Activated CD4-positive, alpha-beta T cell treated with anti-CD3 and anti-CD28 coated beads, Interleukin-2, amount 50 U/mL, for 4 hours (primary cell): ENCODE data around the gene SEMG2.

Experiments used
- DNase-seq, 2 experiments: peaks; one replicate each; pipeline ENCODE4 v3.0.0-alpha.2; 2020

The SEMG2 gene, protein sequence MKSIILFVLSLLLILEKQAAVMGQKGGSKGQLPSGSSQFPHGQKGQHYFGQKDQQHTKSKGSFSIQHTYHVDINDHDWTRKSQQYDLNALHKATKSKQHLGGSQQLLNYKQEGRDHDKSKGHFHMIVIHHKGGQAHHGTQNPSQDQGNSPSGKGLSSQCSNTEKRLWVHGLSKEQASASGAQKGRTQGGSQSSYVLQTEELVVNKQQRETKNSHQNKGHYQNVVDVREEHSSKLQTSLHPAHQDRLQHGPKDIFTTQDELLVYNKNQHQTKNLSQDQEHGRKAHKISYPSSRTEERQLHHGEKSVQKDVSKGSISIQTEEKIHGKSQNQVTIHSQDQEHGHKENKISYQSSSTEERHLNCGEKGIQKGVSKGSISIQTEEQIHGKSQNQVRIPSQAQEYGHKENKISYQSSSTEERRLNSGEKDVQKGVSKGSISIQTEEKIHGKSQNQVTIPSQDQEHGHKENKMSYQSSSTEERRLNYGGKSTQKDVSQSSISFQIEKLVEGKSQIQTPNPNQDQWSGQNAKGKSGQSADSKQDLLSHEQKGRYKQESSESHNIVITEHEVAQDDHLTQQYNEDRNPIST

DNA sequence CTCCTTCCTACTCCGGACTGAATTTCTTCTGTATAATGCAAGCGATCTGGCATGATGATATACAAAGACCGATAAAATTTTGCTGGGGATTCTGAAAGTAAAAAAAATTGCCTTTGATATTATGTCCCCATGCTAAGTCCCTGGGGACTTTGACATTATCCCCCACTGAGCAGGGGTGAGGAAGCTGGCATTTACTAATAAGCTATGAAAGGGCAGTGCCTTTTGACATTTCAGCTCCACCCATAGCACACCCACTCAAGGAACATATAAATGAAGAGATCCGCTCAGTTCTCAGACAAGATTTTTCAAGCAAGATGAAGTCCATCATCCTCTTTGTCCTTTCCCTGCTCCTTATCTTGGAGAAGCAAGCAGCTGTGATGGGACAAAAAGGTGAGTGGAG is at the start of gene SEMG2:
TSS of gene SEMG2 (plus strand) at position 298 of the 400 bp plus-strand sequence. CDS start at position 315, 17 bp downstream.
- no peak for DNase-seq

DNA sequence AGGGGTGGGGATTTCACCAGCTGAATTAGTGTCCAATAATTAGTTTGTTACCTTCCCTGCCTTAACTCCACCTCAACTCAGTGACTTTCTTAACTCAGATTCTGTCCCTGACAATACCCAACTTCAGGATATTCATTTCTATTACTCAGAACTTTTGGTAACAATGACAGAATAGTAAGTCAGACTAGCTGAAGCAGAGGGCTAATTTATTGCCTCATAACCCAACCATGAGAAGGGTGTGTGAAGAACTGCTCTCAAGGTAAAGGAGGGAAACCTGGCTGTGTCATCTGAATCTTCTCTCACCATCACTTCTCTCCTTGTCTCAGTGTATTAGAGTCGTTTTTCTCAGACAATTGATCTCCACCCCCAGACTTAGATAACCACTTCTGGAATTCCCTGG is 47.7 kb upstream of the SEMG2 start:
- no peak for DNase-seq

DNA sequence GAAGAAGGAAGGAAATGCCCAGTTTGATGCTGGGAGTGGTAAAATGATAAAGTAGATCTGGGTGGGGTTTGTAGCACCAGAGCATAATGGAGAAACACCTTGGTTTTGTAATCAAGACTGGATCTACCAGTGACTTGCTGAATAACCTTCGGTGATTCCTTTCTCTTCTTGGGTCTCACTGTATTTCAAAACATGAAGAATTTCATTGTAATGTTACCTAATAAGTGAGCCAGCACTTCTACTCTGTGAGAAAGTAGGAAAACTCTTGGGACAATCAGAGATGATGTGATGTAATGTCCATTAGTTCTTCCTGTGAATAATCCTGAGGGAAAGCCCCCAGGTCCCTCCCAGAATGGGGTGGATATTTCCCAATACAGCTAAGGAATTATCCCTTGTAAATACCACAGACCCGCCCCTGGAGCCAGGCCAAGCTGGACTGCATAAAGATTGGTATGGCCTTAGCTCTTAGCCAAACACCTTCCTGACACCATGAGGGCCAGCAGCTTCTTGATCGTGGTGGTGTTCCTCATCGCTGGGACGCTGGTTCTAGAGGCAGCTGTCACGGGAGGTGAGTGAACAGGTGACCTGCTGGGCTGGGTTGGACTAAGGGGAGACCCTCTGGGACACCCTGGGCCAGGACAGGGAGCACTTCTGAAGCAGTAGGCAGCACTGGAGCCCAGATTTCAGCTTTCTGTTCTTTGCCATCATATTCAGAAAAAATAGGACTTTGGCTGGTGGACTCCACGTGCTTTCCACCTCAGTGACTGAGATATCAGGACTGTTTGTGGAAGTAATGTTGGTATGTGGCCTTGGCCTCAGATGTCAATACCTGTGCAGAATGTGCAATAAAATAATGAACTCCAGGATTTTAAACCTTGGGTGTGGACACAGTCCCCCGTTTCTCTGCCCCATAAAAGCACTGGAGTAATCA is 46.5 kb upstream of the SEMG2 start, which contains the start of gene PI3:
TSS of gene PI3 (plus strand) at position 469 of the 931 bp plus-strand sequence. CDS start at position 490, 21 bp downstream.
- DNase-seq, result no peak

DNA sequence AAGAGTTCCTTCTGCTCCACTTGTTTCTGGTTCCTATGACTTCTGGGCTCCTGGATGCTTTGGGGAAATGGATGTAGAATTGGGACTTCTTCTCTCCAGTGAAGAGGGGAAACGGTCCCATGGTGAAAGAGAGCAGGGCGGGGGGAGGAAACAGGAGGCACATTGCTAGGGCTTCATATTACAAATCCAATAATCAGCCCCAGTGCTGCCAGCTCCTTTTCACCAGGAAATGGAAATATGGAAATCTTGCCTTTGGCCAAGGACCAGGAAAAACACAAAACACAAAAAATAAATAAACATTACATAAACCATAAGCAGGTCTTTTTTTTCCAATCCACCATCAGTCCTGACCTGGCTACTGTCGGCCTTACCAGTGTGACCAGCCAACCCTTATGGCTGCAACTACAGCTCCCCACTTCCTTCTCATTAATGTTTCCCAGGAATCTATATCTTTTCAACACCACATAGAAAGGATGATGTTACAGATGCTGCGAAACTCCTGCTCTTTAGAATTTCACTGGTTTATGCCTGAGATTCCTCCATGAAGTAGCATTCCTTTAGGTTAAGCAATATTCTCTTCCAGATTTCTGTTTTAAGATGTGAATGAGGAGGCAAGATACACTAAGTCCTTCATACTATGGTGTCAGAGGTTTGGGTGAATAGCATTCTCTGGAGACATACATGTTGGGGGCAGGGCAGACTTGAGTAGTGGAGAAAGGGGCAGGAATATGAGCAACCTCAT is 44.5 kb upstream of the SEMG2 start:
- no peak for DNase-seq

DNA sequence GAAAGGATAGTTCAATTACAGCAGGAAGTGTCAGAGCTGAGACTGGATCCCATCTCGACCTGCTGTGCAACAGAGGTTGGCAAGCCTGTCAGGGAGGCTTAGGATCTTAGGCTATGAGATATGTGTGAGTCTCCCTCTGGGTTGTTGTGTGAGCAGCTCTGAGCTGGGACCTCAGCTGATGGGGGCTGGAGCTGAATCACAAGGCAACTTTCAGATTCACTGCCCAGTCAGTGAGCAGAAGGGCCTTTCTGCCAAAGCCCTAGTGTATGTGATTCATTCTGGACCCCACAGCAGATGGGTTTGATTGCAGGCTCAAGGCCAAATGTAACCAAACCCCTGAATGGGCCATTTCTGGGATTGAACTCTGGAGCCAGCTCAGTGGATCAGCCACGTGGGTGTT is 42.0 kb upstream of the SEMG2 start:
- no peak for DNase-seq

DNA sequence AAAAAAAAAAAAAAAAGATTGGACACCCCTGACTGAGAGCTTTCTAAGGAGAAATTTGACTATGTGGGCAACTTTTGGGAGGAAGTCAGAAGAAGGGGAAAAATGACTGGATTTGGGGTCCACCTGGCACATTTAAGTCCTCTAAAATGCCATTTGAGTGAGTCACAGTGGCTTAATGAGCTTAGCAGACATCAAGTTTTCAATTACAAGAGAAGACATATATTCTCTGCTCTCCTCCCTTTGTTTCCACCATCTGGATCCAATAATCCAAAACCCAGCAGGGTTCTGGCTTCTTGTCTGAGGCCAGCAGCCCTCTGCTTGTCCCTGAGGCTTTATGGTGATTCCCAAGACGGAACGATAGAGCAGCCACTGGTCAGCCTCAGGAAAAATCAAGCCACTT is 39.5 kb upstream of the SEMG2 start:
- DNase-seq, result no peak

DNA sequence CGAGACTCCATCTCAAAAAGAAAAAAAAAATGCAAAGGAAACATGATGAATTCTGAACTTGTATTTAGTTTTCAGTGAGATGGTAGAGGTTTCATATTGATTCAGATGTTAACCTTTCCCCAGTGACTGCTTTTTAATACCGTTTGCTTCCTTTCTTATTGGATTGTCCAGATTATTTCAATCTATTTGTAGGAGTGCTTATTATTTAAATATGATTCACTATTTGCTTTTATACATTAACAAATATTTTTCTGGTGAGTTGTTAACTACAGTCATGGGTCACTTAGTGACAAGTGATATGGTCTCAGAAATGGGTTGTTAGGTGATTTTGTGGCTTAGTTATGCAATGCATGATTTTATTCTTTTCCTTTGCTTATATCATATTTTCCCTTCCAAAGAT is 38.1 kb upstream of the SEMG2 start:
- no peak for DNase-seq

DNA sequence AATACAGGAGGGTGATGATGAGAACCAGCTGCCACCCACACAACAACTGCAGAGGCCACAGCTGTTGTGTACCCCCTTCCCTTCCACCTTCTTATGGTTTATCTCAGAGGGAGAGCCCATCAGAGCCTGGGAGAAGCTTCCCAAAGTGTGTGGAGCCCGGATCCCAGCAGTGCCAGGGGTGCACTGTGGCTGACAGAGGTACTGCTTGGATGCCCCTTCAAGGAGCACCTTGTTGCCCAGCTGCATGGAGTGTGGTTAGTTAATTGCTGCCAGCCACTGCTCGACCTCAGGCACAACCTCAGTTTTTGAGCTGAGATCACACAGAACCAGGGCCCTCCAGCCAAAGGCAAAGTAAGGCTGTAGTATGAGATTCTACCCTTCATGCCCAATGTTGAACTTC is 33.5 kb upstream of the SEMG2 start:
- no peak for DNase-seq

DNA sequence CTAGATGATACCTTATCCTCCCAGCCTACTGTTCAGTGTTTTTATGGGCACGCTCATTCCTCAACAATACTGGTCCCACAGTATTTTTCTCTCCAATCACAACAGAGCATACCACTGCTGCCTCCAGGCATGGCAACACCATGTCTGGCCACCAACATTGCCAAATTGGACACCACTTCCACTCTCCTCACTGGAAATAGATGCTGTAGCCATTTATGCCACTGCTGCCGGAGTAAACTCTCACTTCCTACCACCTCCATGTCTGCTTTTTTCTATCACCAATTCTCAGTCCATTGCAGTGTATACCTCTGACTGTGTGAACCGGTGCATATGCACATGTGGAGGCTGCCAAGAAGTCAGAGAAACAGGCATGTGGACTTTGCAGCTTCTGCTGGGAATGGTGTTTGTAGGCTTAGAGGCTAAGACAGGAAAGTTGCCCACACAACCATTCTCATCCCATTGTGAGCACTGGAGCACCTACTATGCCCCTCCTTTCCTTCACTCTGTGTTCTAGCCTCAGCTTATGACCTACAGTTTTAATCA is 32.0 kb upstream of the SEMG2 start:
- no peak for DNase-seq

DNA sequence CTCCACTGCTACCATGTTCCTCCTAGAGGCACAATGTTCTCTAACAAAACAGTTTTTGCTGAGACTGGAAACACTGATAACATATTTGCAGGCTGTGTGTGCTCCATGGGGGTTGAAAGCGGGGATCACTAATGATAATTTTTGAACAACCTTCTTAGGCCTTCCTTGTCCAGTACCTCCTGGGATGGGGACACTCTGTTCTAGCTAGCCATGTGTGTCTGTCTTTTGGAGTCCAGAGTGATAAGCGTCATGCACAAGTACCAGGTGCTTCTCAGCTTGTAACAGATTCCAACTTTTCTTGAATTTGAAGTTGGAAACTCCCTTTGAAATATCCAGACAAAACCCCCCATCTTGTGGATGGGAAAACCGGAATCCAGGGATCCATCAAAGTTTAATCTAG is 31.3 kb upstream of the SEMG2 start:
- no peak for DNase-seq

DNA sequence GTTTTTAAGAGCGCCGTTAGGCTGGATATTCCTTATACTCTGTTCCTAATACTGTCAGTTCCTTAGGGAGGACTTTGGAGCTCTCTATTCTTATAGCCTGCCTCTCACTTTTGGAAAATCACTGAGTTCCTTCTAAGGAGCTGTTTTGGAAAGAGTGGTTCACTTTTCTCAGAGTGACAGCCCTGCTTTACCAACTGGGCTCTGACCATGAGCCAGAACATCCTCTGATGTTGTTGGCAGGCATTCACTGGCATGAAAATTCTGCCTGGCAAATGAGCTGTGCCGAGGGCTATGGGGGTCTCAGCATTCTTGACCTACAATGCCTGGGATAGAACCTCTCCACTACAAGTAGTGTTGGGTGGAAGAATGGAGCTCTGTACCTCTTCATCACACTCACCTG is 29.2 kb upstream of the SEMG2 start:
- DNase-seq, result no peak

DNA sequence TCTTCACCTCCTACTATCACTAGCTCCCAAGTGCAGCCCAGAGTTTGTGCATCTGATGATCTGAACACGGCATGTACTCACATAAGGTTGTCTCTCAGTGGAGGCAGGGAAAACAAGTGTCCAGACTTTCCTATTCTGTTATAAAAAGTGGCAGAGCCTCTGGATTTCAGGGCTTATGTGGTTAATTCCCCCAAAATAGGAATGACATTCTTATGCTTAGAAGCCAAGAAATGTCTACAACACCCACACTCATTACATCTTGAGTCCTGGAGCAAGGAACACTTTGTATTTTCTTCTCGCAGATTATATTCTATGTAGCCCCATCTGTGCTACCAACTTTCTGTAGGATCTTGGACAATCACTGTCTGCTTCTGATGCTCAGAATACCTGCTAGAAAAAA is 27.8 kb upstream of the SEMG2 start:
- DNase-seq, result no peak

DNA sequence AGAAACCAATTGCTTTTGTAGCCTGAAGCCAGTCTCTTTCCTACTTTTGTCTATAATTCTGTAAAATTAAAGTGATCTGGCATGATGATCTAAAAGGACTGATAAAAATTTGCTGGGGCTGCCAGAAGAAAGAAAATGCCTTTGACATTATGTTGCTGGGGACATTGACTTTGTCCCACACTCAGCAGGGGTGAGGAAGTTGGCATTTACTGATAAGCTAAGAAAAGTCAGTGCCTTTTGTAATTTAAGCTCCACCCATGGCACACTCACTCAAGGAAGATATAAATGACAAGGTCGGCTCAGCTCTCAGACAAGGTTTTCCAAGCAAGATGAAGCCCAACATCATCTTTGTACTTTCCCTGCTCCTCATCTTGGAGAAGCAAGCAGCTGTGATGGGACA is 14.4 kb upstream of the SEMG2 start, which contains the start of gene SEMG1:
TSS of gene SEMG1 (plus strand) at position 309 of the 400 bp plus-strand sequence. CDS start at position 330, 21 bp downstream.
- no peak for DNase-seq

DNA sequence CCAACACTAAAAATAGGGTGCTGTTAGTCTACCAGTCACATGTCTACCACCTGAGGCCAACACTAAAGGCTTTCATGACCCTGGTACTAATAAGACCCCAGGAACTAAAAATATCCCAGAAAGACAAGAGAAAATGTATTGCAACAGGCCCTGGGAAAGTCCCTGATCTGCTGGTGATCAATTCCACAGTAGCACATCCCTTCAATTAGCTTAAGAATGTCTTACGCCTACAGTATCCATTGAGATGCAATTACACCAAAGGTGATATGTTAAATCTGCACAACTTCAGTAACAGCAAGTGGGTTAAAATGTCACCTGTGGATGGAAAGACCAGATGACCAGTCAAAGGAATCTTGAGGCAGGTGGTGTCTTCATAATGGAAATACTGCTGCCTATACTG is 11.2 kb upstream of the SEMG2 start:
- no peak for DNase-seq

DNA sequence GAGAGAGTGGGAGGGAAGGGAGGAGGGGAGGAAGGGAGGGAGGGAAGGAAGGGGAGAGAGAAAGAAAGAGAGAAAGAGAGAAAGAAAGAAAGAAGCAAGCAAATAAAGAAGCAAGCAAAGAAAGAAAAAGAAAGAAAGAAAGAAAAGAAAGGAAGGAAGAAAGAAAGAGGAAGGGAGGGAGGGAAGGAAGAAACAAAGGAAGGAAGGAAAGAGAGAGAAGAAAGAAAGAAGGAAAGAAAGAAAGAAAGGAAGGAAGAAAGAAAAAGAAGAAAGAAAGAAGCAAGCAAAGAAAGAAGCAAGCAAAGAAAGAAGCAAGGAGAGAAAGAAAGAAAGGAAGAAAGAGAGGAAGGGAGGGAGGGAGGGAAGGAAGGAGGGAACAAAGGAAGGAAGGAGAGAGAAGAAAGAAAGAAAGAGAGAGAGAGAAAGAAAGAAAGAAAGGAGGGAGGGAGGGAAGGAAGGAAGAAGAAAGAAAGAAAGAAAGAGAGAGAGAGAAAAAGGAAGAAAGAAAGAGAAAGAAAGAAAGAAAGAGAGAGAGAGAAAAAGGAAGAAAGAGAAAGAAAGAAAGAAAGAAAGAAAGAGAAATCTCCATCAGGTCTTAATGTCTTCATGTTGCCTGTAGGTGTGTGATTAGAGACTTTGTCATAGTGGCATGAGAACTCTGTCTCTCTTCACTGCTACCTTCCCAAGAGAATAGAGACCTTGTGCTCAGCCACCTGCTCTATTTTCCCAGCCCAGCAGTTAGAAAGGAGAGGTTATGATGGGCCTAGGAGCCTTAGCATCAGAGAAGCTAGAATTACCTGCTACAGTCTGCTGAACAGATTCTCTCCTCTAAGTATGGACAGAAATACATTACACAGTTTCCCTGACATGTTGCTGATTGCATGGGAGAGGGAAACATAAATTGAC is 9.4 kb upstream of the SEMG2 start:
- DNase-seq, result no peak

DNA sequence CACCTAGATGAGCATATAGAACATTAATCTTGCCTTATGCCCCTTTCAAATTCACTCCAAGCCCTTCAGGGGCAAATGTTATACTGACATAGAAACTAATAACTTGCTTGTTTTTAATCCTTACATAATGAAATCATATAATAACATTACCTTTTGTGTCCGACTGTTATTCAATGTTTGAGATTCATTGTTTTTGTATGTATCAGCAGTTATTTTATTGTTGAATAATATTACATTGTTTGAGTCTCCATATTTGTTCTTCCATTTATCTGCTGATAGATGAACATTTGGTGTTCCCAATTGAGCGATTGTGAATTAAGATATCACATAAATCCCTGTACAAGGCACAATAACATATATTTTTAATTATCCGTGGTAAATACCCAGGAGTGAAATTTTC is 8.3 kb upstream of the SEMG2 start:
- no peak for DNase-seq

DNA sequence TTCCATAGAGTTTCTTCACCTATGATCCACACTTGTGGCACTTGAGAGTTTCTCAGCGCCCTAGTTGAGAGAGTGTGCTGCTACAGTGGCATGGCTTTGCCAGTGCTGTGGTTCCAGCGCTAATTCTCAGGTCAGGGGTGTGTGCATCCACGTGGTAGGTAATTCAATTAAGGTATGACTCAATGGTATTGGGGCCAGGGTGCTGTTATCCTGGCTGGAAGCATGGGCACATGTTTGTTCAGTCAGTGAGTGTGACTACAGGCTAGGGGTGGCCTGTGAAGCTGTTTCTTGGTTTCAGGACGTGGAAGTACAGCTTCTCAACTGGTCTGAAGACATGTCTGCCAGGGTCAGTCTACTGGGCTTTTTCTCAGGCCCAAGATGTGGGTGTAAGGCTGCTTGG is 3.0 kb upstream of the SEMG2 start:
- no peak for DNase-seq

DNA sequence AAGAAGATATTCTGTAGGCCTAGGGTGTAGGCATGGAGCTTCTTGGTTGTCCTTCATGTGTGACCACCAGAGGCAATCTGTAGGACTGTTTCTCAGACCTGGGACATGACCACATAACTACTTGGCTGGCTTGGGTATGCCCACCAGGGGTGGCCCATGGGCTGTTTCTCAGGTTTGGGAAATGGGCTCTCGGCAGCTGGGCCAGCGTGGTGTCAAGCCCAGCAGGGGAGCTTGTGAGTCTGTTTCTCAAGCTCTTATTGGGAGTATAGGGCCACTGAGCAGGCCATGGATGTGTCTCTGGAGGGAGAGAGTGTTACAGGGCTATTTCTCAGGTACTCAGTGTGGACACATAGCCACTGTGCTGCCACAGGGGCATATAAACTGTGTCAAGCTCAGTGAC is 2.5 kb upstream of the SEMG2 start:
- no peak for DNase-seq

DNA sequence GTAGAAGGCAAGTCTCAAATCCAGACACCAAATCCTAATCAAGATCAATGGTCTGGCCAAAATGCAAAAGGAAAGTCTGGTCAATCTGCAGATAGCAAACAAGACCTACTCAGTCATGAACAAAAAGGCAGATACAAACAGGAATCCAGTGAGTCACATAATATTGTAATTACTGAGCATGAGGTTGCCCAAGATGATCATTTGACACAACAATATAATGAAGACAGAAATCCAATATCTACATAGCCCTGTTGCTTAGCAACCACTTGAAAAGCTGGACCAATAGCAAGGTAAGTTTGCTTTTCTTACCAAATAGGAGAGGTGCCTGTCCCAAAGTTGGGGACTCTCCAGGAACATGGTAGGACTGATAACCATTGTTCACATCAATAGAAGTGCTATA is 2.0 kb downstream of the SEMG2 start:
- no peak for DNase-seq

DNA sequence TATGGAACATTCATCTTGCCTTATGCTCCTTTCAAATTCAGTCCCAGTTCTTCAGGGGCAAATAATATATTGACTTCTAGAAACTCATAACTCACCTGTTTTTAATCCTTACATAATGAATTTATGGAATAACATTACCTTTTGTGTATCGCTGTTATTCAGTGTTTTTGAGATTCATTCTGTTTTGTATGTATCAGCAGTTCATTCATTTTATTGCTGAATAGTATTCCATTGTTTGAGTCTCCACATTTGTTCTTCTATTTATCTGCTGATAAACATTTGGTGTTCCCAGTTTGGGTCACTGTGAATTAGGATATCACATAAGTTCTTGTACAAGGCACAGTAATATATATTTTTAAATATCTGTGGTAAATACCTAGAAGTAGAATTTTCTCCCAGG is 5.1 kb downstream of the SEMG2 start:
- DNase-seq, result no peak
